GM12878 (cell line): ENCODE measurements around the gene SECISBP2. TPM values are rescaled to one million over a fixed set of nuclear protein-coding genes. Genes with fewer than 3 reads are reported as not detected.

Source experiments
- ATAC-seq: fragments of 200-7000 bp; cut with Tn5 transposase; 3 replicates; pipeline ENCODE4 v1.9.1; 2020; ENCODE audit warnings: mild to moderate bottlenecking, moderate library complexity
- BruUV-seq: library from RNA; stranded (reverse); fragments of 400-500 nt; replicated peaks from 2 replicates; lab custom pipeline; 2021; lab: Mats Ljungman, UMichigan
- CTCF ChIA-PET: fragments of 300-600 bp; sonication (Branson Sonifier 250); formaldehyde crosslinking; extraction: SDS; loops from one replicate; lab custom pipeline; 2021; ENCODE audit warnings: inconsistent platforms; lab: Yijun Ruan, JAX
- POLR2A ChIA-PET: fragments of 350-600 bp; formaldehyde crosslinking; extraction: SDS; loops from one replicate; lab custom pipeline; 2021; ENCODE audit warnings: inconsistent platforms; lab: Charles Lee
- RAD21 ChIA-PET: fragments of 300-600 bp; sonication (Branson Sonifier 250); formaldehyde crosslinking; loops from one replicate; lab custom pipeline; 2023; ENCODE audit warnings: antibody characterized with exemption; ENCODE audit not compliant: unreplicated experiment; lab: Charles Lee
- SMC1A ChIA-PET: fragments of 300-600 bp; sonication (Branson Sonifier 250); formaldehyde crosslinking; loops from one replicate; lab custom pipeline; 2023; ENCODE audit not compliant: unreplicated experiment, uncharacterized antibody; lab: Charles Lee
- DNase-seq: peaks from one replicate; pipeline ENCODE4 v3.0.0-alpha.2; 2011; ENCODE audit warnings: low read depth, low spot score
- FAIRE-seq: peaks from 3 replicates; lab custom pipeline; 2011; peaks lifted over from hg19 to GRCh38; lab: Jason Lieb, UNC
- H2AFZ ChIP-seq: 2 replicates; pipeline ENCODE4 v1.6.0; 2011; ENCODE audit warnings: low read depth, low read length, control low read depth; ENCODE audit not compliant: control insufficient read depth
- H3K27ac ChIP-seq: 2 replicates; pipeline ENCODE4 v1.5.1; 2011; ENCODE audit warnings: control low read depth; ENCODE audit not compliant: control insufficient read depth, insufficient read depth
- H3K27me3 ChIP-seq, 2 experiments: replicated peaks in 1 of 2; 2 replicates each; pipeline versions ENCODE4 v1.6.0 to v1.6.1; 2011; ENCODE audit warnings: low read length in 1 of 2; ENCODE audit not compliant: control insufficient read depth in 2 of 2, insufficient read depth in 2 of 2
- H3K36me3 ChIP-seq, 2 experiments: 2 replicates each; pipeline ENCODE4 v1.5.1; 2011; ENCODE audit warnings: low read length in 1 of 2; ENCODE audit not compliant: control insufficient read depth in 2 of 2, insufficient read depth in 2 of 2
- H3K4me1 ChIP-seq: 2 replicates; pipeline ENCODE4 v1.6.1; 2011; ENCODE audit warnings: mild to moderate bottlenecking, low read length, moderate library complexity, mixed read lengths; ENCODE audit not compliant: control insufficient read depth, insufficient read depth
- H3K4me2 ChIP-seq: 2 replicates; pipeline ENCODE4 v1.6.0; 2011; ENCODE audit warnings: control low read depth; ENCODE audit not compliant: control insufficient read depth, insufficient read depth
- H3K4me3 ChIP-seq: fragments of 200-600 bp; sonication (generic); 2 replicates; pipeline ENCODE4 v1.5.1; 2016
- H3K79me2 ChIP-seq: 2 replicates; pipeline ENCODE4 v1.6.0; 2011; ENCODE audit warnings: low read length; ENCODE audit not compliant: control insufficient read depth, insufficient read depth
- H3K9ac ChIP-seq: 2 replicates; pipeline ENCODE4 v1.8.0; 2011; ENCODE audit warnings: low read length, control low read depth, mixed read lengths; ENCODE audit not compliant: control insufficient read depth, insufficient read depth
- H3K9me3 ChIP-seq: replicated peaks from 3 replicates; pipeline ENCODE4 v1.5.1; 2011; ENCODE audit warnings: mild to moderate bottlenecking, low read length; ENCODE audit not compliant: control insufficient read depth, insufficient read depth
- H4K20me1 ChIP-seq: 2 replicates; pipeline ENCODE4 v1.6.0; 2011; ENCODE audit not compliant: control insufficient read depth, insufficient read depth
- ASH2L ChIP-seq: fragments of 300-600, 200-600 bp; sonication (generic); IDR thresholded peaks from 2 replicates; pipeline ENCODE4 v1.6.1; 2017; ENCODE audit warnings: low read depth, mild to moderate bottlenecking, borderline replicate concordance
- BRCA1 ChIP-seq: IDR thresholded peaks from 2 replicates; pipeline ENCODE4 v1.6.1; 2011; ENCODE audit warnings: low read depth, low read length, improper control_type of control experiment
- FOS ChIP-seq: IDR thresholded peaks from 3 replicates; pipeline ENCODE4 v1.6.1; 2011; ENCODE audit warnings: borderline replicate concordance; ENCODE audit not compliant: insufficient read length; ENCODE audit errors: extremely low read depth
- FOXM1 ChIP-seq: IDR thresholded peaks from 2 replicates; pipeline ENCODE4 v1.6.1; 2012; ENCODE audit warnings: low read depth, mild to moderate bottlenecking, inconsistent platforms, low read length, moderate library complexity
- HCFC1 ChIP-seq: fragments of 150-350 bp; IDR thresholded peaks from 2 replicates; pipeline ENCODE4 v1.6.1; 2014; ENCODE audit warnings: low read length
- JUND ChIP-seq: IDR thresholded peaks from 2 replicates; pipeline ENCODE4 v1.6.1; 2012; ENCODE audit warnings: low read depth, mild to moderate bottlenecking, low read length, improper control_type of control experiment, moderate library complexity
- KDM1A ChIP-seq: fragments of 200-600 bp; sonication (generic); IDR thresholded peaks from 2 replicates; pipeline ENCODE4 v1.6.1; 2016; ENCODE audit warnings: borderline replicate concordance
- NFXL1 ChIP-seq: fragments of 450-650 bp; IDR thresholded peaks from 2 replicates; pipeline ENCODE4 v1.6.1; 2017; ENCODE audit warnings: antibody characterized with exemption, mild to moderate bottlenecking, borderline replicate concordance
- NR2C1 ChIP-seq: fragments of 450-650 bp; IDR thresholded peaks from 2 replicates; pipeline ENCODE4 v1.6.1; 2017; ENCODE audit warnings: antibody characterized with exemption, mild to moderate bottlenecking, moderate library complexity
- NR2F1 ChIP-seq: fragments of 450-650 bp; conservative IDR thresholded peaks from 2 replicates; pipeline ENCODE4 v1.6.1; 2017; ENCODE audit warnings: mild to moderate bottlenecking
- POLR2AphosphoS5 ChIP-seq: IDR thresholded peaks from 2 replicates; pipeline ENCODE4 v1.6.1; 2011; ENCODE audit warnings: mild to moderate bottlenecking, low read length, inconsistent platforms
- TARDBP ChIP-seq: IDR thresholded peaks from 2 replicates; pipeline ENCODE4 v1.6.1; 2016; ENCODE audit warnings: borderline replicate concordance
- WGBS: methylation state at CpG from one replicate; pipeline ENCODE4 v1.1.6; 2016; ENCODE audit warnings: low lambda C conversion rate; ENCODE audit not compliant: insufficient replicate concordance, insufficient coverage; ENCODE audit errors: missing lambda C conversion rate; 5-methylcytosine and 5-hydroxymethylcytosine counted together
- in situ Hi-C: fragments of 300-500 bp; cut with MboI; formaldehyde crosslinking; loops from 9 replicates; pipeline ENCODE4 v1.14.3; 2018; ENCODE audit warnings: mixed read lengths
- intact Hi-C: fragments of 100-400 bp; cut with micrococcal nuclease; formaldehyde crosslinking; loops from one replicate; pipeline ENCODE4 v1.14.2; 2022; ENCODE audit not compliant: unreplicated experiment
- polyA plus RNA-seq, 11 experiments: library from polyadenylated mRNA; depleted of rRNA in 4 of 11; unstranded in 6 of 11; stranded (reverse) in 5 of 11; fragments of >200 nt; fragmentation: Nextera tagmentation in 4 of 11; fragmentation: Illumina TruSeq in 1 of 11; extraction: Ambion mirVana in 4 of 11; extraction: Trizol in 1 of 11; gene quantifications; 1 replicate in 1 of 11; 2 replicates in 10 of 11; pipeline versions ENCODE4 v1.2.1 to v1.2.3, GENCODE V29; 2011 to 2016; ENCODE audit warnings: inconsistent platforms in 2 of 11, missing spikeins in 2 of 11, low read depth in 1 of 11
- total RNA-seq, 4 experiments: library from RNA; depleted of rRNA in 3 of 4; stranded (reverse); fragments of >200 nt in 3 of 4; fragmentation: Illumina TruSeq in 1 of 4; extraction: Trizol in 1 of 4; gene quantifications; 2 replicates each; pipeline versions ENCODE4 v1.2.1 to v1.2.3, GENCODE V29; 2013 to 2021
- TF ChIP-seq, protein P1 (sequence below): fragments of 450-650 bp; formaldehyde crosslinking; IDR thresholded peaks from 2 replicates; pipeline ENCODE4 v1.4.0; 2022; ENCODE audit warnings: mild to moderate bottlenecking, moderate library complexity
- TF ChIP-seq, protein P2 (sequence below): IDR thresholded peaks from 2 replicates; pipeline ENCODE4 v1.6.1; 2011; ENCODE audit warnings: low read depth, low read length, improper control_type of control experiment, borderline replicate concordance
- TF ChIP-seq, protein P3 (sequence below): IDR thresholded peaks from 2 replicates; pipeline ENCODE4 v1.6.1; 2011; ENCODE audit warnings: mild to moderate bottlenecking, low read depth, low read length, moderate library complexity; ENCODE audit not compliant: insufficient replicate concordance
- TF ChIP-seq, protein P4 (sequence below): fragments of 450-650 bp; IDR thresholded peaks from 2 replicates; pipeline ENCODE4 v1.6.1; 2018; ENCODE audit warnings: mild to moderate bottlenecking, low read depth, moderate library complexity; ENCODE audit not compliant: partially characterized antibody

Gene SECISBP2
- total and polyA plus RNA-seq, 10 of the 15 experiments (the other 5 are each of a cell fraction or from before 2014, with no cell fraction given): 4.6 to 50.5 (median 31.9) TPM

DNA sequence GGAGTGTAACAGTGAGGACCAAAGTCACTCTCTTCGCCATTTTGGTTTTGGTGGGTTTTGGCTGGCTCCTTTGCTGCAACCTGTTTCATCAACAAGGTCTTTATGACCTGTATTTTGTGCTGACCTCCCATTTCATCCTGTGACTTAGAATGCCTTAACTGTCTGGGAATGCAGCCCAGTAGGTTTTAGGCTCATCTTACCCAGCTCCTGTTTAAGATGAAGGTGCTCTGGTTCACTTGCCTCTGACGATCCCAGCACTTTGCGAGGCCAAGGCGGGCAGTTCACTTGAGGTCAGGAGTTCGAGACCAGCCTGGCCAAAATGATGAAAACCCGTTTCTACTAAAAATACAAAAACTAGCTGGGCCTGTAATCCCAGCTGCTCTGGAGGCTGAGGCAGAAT, 9.1 kb upstream of the SECISBP2 start:
- Histone ChIP-seq H3K36me3 (peaks cover 0 to 4% of the 10 kb centered on the region in 2 experiments; a peak in 1 of 4 replicates), H3K27ac (no peak overlapping the region), H3K4me1 (peaks cover 8% of the 10 kb centered on the region), H3K4me2 (peak overlapping the region; percentile 56), H4K20me1 (peaks cover 4% of the 10 kb centered on the region; the same call in 1 of the 2 replicates), H2AFZ (no peak overlapping the region), H3K9ac (no peak overlapping the region), H3K9me3 (no peaks in the 10 kb centered on the region), H3K4me3 (no peak overlapping the region), H3K27me3 (no peaks in the 10 kb centered on the region), H3K79me2 (peaks cover 46% of the 10 kb centered on the region)
- no peak for FAIRE-seq
- no peak for ATAC-seq
- TF ChIP-seq NR2F1 (no peak), ASH2L (no peak), POLR2AphosphoS5 (no peak), NR2C1 (no peak), HCFC1 (no peak), TARDBP (no peak), NFXL1 (no peak), FOXM1 (no peak), BRCA1 (no peak), KDM1A (no peak), JUND (no peak), FOS (no peak)
- TF ChIP-seq, protein P1, sequence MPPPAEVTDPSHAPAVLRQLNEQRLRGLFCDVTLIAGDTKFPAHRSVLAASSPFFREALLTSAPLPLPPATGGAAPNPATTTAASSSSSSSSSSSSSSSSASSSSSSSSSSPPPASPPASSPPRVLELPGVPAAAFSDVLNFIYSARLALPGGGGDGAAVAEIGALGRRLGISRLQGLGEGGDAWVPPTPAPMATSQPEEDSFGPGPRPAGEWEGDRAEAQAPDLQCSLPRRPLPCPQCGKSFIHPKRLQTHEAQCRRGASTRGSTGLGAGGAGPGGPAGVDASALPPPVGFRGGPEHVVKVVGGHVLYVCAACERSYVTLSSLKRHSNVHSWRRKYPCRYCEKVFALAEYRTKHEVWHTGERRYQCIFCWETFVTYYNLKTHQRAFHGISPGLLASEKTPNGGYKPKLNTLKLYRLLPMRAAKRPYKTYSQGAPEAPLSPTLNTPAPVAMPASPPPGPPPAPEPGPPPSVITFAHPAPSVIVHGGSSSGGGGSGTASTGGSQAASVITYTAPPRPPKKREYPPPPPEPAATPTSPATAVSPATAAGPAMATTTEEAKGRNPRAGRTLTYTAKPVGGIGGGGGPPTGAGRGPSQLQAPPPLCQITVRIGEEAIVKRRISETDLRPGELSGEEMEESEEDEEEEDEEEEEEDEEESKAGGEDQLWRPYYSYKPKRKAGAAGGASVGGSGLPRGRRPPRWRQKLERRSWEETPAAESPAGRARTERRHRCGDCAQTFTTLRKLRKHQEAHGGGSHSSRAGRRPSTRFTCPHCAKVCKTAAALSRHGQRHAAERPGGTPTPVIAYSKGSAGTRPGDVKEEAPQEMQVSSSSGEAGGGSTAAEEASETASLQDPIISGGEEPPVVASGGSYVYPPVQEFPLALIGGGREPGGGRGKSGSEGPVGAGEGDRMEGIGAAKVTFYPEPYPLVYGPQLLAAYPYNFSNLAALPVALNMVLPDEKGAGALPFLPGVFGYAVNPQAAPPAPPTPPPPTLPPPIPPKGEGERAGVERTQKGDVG: no peak
- TF ChIP-seq, protein P2, sequence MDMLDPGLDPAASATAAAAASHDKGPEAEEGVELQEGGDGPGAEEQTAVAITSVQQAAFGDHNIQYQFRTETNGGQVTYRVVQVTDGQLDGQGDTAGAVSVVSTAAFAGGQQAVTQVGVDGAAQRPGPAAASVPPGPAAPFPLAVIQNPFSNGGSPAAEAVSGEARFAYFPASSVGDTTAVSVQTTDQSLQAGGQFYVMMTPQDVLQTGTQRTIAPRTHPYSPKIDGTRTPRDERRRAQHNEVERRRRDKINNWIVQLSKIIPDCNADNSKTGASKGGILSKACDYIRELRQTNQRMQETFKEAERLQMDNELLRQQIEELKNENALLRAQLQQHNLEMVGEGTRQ: no peak
- TF ChIP-seq, protein P3, sequence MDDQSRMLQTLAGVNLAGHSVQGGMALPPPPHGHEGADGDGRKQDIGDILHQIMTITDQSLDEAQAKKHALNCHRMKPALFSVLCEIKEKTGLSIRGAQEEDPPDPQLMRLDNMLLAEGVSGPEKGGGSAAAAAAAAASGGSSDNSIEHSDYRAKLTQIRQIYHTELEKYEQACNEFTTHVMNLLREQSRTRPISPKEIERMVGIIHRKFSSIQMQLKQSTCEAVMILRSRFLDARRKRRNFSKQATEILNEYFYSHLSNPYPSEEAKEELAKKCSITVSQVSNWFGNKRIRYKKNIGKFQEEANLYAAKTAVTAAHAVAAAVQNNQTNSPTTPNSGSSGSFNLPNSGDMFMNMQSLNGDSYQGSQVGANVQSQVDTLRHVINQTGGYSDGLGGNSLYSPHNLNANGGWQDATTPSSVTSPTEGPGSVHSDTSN: no peak
- TF ChIP-seq, protein P4, sequence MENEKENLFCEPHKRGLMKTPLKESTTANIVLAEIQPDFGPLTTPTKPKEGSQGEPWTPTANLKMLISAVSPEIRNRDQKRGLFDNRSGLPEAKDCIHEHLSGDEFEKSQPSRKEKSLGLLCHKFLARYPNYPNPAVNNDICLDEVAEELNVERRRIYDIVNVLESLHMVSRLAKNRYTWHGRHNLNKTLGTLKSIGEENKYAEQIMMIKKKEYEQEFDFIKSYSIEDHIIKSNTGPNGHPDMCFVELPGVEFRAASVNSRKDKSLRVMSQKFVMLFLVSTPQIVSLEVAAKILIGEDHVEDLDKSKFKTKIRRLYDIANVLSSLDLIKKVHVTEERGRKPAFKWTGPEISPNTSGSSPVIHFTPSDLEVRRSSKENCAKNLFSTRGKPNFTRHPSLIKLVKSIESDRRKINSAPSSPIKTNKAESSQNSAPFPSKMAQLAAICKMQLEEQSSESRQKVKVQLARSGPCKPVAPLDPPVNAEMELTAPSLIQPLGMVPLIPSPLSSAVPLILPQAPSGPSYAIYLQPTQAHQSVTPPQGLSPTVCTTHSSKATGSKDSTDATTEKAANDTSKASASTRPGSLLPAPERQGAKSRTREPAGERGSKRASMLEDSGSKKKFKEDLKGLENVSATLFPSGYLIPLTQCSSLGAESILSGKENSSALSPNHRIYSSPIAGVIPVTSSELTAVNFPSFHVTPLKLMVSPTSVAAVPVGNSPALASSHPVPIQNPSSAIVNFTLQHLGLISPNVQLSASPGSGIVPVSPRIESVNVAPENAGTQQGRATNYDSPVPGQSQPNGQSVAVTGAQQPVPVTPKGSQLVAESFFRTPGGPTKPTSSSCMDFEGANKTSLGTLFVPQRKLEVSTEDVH: no peak
- SMC1A ChIA-PET: no interaction called here
- intact Hi-C loops: no loop called here
- in situ Hi-C loops: loop anchor here (25.0 kb wide), 1 partner anchor 1747 kb away; no protein-coding TSS in a partner anchor
- BruUV-seq: no TSS peak
- 98% methylated on average over 6 of the region's 6 CpGs for WGBS
- POLR2A ChIA-PET: interaction anchor here (0.6 kb wide), 1 partner anchor 110 kb away, joined by 6 read pairs; no protein-coding TSS in a partner anchor
- CTCF ChIA-PET: interaction anchor here (1.0 kb wide), 1 partner anchor 15 kb away, joined by 3 read pairs; no protein-coding TSS in a partner anchor
- no peak for DNase-seq
- RAD21 ChIA-PET: no interaction called here
